ENCODE data around the gene SIN3B.

GRCh38 chr19:16899566-16900075 is 70.4 kb downstream of the SIN3B start:
- TF ChIP-seq POLR2A (IDR thresholded peaks at IDR 0.05; ENCODE audit: low read depth), result no peak
- TF ChIP-seq CTCF (IDR thresholded peaks at IDR 0.05), result peak; percentile 9 to 42 (median 21)
- no peak for TF ChIP-seq POLR2AphosphoS5 (IDR thresholded peaks at IDR 0.05)

All from esophagus muscularis mucosa (tissue), 3 donors.